ENCODE data around the gene PKP1. TPM values are rescaled to one million over a fixed set of nuclear protein-coding genes. Genes with fewer than 3 reads are reported as not detected.
"Not testable (repeated sequence)": the region's sequence is repeated elsewhere in the genome, so short reads cannot be mapped to it uniquely, and the experiment has no call there.

The PKP1 gene
- total RNA-seq, 2 donors from 2014 or later: 0.18 to 0.44 TPM

- peaks cover 10% of the 10 kb centered on the region for H3K27me3 Mint-ChIP-seq (ENCODE audit: insufficient read depth)
- H3K9me3 Mint-ChIP-seq: no peaks in the 10 kb centered on the region
- Histone ChIP-seq H3K4me1 (ENCODE audit: control insufficient read depth, insufficient read depth, low read length) (no peaks in the 10 kb centered on the region), H3K27me3 (ENCODE audit: control insufficient read depth, insufficient read depth, low read length, poor library complexity, severe bottlenecking) (no peaks in the 10 kb centered on the region), H3K9ac (ENCODE audit: extremely low read depth, low read length, poor library complexity, severe bottlenecking) (no peak overlapping the region), H3K9me3 (ENCODE audit: control insufficient read depth, low read length) (no peaks in the 10 kb centered on the region), H3K27ac (ENCODE audit: low read depth, low read length) (no peak overlapping the region), H3K36me3 (ENCODE audit: control insufficient read depth, insufficient read depth, low read length) (no peaks in the 10 kb centered on the region), H3K4me3 (ENCODE audit: low read length) (no peak overlapping the region)
- TF ChIP-seq, protein P1, sequence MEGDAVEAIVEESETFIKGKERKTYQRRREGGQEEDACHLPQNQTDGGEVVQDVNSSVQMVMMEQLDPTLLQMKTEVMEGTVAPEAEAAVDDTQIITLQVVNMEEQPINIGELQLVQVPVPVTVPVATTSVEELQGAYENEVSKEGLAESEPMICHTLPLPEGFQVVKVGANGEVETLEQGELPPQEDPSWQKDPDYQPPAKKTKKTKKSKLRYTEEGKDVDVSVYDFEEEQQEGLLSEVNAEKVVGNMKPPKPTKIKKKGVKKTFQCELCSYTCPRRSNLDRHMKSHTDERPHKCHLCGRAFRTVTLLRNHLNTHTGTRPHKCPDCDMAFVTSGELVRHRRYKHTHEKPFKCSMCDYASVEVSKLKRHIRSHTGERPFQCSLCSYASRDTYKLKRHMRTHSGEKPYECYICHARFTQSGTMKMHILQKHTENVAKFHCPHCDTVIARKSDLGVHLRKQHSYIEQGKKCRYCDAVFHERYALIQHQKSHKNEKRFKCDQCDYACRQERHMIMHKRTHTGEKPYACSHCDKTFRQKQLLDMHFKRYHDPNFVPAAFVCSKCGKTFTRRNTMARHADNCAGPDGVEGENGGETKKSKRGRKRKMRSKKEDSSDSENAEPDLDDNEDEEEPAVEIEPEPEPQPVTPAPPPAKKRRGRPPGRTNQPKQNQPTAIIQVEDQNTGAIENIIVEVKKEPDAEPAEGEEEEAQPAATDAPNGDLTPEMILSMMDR (conservative IDR thresholded peaks at IDR 0.05): peak; percentile 96
- H3K27ac Mint-ChIP-seq: no peak overlapping the region
- WGBS, 2 experiments (ENCODE audit: insufficient coverage in 1 of 2, insufficient read length in 1 of 2): 43 to 66% methylated on average over 6 to 24 of the region's 24 CpGs
- H3K4me1 Mint-ChIP-seq: peaks cover 2% of the 10 kb centered on the region
- no peak overlapping the region for H3K4me3 Mint-ChIP-seq
- H3K36me3 Mint-ChIP-seq (ENCODE audit: low read depth): no peaks in the 10 kb centered on the region
- peak; percentile 98 for DNase-seq
Observed at GRCh38 chr1:201254625-201255478, 28.5 kb upstream of the PKP1 start.

- Mint-ChIP-seq H3K36me3 (ENCODE audit: low read depth) (no peaks in the 10 kb centered on the region), H3K9me3 (no peaks in the 10 kb centered on the region), H3K4me3 (no peak overlapping the region), H3K27ac (no peak overlapping the region), H3K4me1 (peaks cover 4% of the 10 kb centered on the region), H3K27me3 (ENCODE audit: insufficient read depth) (peaks cover 18% of the 10 kb centered on the region)
- H3K36me3 ChIP-seq (ENCODE audit: control insufficient read depth, insufficient read depth, low read length): no peaks in the 10 kb centered on the region
- H3K4me1 ChIP-seq (ENCODE audit: control insufficient read depth, insufficient read depth, low read length): no peaks in the 10 kb centered on the region
- TF ChIP-seq, protein P1 (conservative IDR thresholded peaks at IDR 0.05): no peak
- no peak overlapping the region for H3K4me3 ChIP-seq (ENCODE audit: low read length)
- H3K9ac ChIP-seq (ENCODE audit: extremely low read depth, low read length, poor library complexity, severe bottlenecking): no peak overlapping the region
- no peaks in the 10 kb centered on the region for H3K9me3 ChIP-seq (ENCODE audit: control insufficient read depth, low read length)
- H3K27me3 ChIP-seq (ENCODE audit: control insufficient read depth, insufficient read depth, low read length, poor library complexity, severe bottlenecking): peaks cover 9% of the 10 kb centered on the region
- no peak overlapping the region for H3K27ac ChIP-seq (ENCODE audit: low read depth, low read length)
- 89 to 91% methylated on average over 11 to 17 of the region's 17 CpGs for WGBS, 2 experiments (ENCODE audit: insufficient coverage in 1 of 2, insufficient read length in 1 of 2)
- DNase-seq: no peak
Observed at GRCh38 chr1:201255479-201256362, 27.6 kb upstream of the PKP1 start.

DNA sequence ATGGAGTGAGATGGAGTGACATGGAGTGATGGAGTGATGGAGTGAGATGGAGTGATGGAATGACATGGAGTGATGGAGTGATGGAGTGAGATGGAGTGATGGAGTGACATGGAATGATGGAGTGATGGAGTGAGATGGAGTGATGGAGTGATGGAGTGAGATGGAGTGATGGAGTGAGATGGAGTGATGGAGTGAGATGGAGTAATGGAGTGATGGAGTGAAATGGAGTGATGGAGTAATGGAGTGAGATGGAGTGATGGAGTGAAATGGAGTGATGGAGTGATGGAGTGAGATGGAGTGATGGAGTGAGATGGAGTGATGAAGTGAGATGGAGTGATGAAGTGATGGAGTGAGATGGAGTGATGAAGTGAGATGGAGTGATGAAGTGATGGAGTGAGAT lies 25.2 kb upstream of the PKP1 start:
- not testable (repeated sequence) for H3K27ac Mint-ChIP-seq; H3K4me1 Mint-ChIP-seq; H3K27ac ChIP-seq (ENCODE audit: low read depth, low read length); H3K36me3 ChIP-seq (ENCODE audit: control insufficient read depth, insufficient read depth, low read length); H3K9ac ChIP-seq (ENCODE audit: extremely low read depth, low read length, poor library complexity, severe bottlenecking); H3K9me3 Mint-ChIP-seq; H3K4me3 ChIP-seq (ENCODE audit: low read length); H3K4me1 ChIP-seq (ENCODE audit: control insufficient read depth, insufficient read depth, low read length); H3K4me3 Mint-ChIP-seq; DNase-seq; H3K36me3 Mint-ChIP-seq (ENCODE audit: low read depth); H3K9me3 ChIP-seq (ENCODE audit: control insufficient read depth, low read length)
- peaks cover 18% of the 10 kb centered on the region for H3K27me3 ChIP-seq (ENCODE audit: control insufficient read depth, insufficient read depth, low read length, poor library complexity, severe bottlenecking)
- peaks cover 29% of the 10 kb centered on the region for H3K27me3 Mint-ChIP-seq (ENCODE audit: insufficient read depth)

All from endodermal cell (in vitro differentiated cells).